ENCODE data around the gene GARIN5B. TPM values are rescaled to one million over a fixed set of nuclear protein-coding genes. Genes with fewer than 3 reads are reported as not detected.

Gene GARIN5B
- total RNA-seq, 2 donors from 2014 or later, result 1.5 TPM; not detected in 1

DNA sequence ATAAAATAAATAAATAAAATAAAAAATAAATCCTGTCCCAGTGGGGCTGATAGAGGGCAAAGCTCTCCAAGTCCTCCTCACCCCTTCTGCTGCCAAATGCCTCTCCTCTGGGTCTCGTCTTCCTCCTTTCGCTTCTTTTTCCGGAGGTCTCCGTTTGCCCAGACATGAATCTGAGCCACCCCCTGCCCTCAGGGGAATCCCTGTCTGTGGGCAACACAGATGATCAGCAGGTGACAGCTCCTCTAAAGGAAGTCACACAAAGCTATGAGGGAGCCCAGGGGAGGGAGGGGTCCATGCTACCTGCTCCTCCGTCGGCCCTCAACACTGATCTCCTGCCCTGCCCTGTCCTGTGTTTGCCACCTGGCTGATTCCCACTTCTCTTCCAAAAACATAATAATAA lies 38.4 kb downstream of the GARIN5B start:
- intact Hi-C loops (cut with DNase I), result no loop called here
- Histone ChIP-seq H3K27ac (no peak overlapping the region), H3K9me3 (no peaks in the 10 kb centered on the region), H3K4me3 (no peak overlapping the region), H3K4me1 (replicated peaks) (no peaks in the 10 kb centered on the region), H3K36me3 (no peaks in the 10 kb centered on the region), H3K27me3 (replicated peaks; ENCODE audit: insufficient read depth) (no peaks in the 10 kb centered on the region)
- 74% methylated on average over 6 of the region's 6 CpGs for WGBS
- TF ChIP-seq POLR2AphosphoS5 (IDR thresholded peaks at IDR 0.05) (no peak), POLR2A (IDR thresholded peaks at IDR 0.05) (no peak), CTCF (IDR thresholded peaks at IDR 0.05) (no peak)
- no peak for DNase-seq (ENCODE audit: low spot score)

GRCh38 chr19:55322204-55322885 lies 40.7 kb downstream of the GARIN5B start:
- Histone ChIP-seq H3K36me3 (no peaks in the 10 kb centered on the region), H3K9me3 (no peaks in the 10 kb centered on the region), H3K27me3 (replicated peaks; ENCODE audit: insufficient read depth) (no peaks in the 10 kb centered on the region), H3K4me1 (replicated peaks) (no peaks in the 10 kb centered on the region), H3K27ac (no peak overlapping the region), H3K4me3 (no peak overlapping the region)
- intact Hi-C loops (cut with DNase I), result no loop called here
- DNase-seq (ENCODE audit: low spot score), result no peak
- TF ChIP-seq POLR2AphosphoS5 (IDR thresholded peaks at IDR 0.05) (no peak), CTCF (IDR thresholded peaks at IDR 0.05) (no peak), POLR2A (IDR thresholded peaks at IDR 0.05) (no peak)
- 46% methylated on average over 12 of the region's 12 CpGs for WGBS

- 79% methylated on average over 9 of the region's 9 CpGs for WGBS
These were observed 41.5 kb downstream of the GARIN5B start for GRCh38 chr19:55321466-55322137.

GRCh38 chr19:55320844-55321419 lies 42.1 kb downstream of the GARIN5B start:
- TF ChIP-seq CTCF (IDR thresholded peaks at IDR 0.05) (no peak), POLR2A (IDR thresholded peaks at IDR 0.05) (no peak), POLR2AphosphoS5 (IDR thresholded peaks at IDR 0.05) (no peak)
- Histone ChIP-seq H3K4me1 (replicated peaks) (no peaks in the 10 kb centered on the region), H3K4me3 (no peak overlapping the region), H3K27ac (no peak overlapping the region), H3K27me3 (replicated peaks; ENCODE audit: insufficient read depth) (no peaks in the 10 kb centered on the region), H3K36me3 (no peaks in the 10 kb centered on the region), H3K9me3 (no peaks in the 10 kb centered on the region)
- intact Hi-C loops (cut with DNase I), result no loop called here
- 82% methylated on average over 8 of the region's 8 CpGs for WGBS
- DNase-seq (ENCODE audit: low spot score), result no peak

More at GRCh38 chr19:55321466-55322137, 41.5 kb downstream of the GARIN5B start:
- Histone ChIP-seq H3K27ac (no peak overlapping the region), H3K4me1 (replicated peaks) (no peaks in the 10 kb centered on the region), H3K27me3 (replicated peaks; ENCODE audit: insufficient read depth) (no peaks in the 10 kb centered on the region), H3K36me3 (no peaks in the 10 kb centered on the region), H3K9me3 (no peaks in the 10 kb centered on the region), H3K4me3 (no peak overlapping the region)
- no peak for DNase-seq (ENCODE audit: low spot score)
- TF ChIP-seq POLR2A (IDR thresholded peaks at IDR 0.05), result no peak
- TF ChIP-seq CTCF (IDR thresholded peaks at IDR 0.05), result no peak
- TF ChIP-seq POLR2AphosphoS5 (IDR thresholded peaks at IDR 0.05), result no peak
- intact Hi-C loops (cut with DNase I), result no loop called here

Measured in prostate gland (tissue), 2 donors.